T-helper 9 cell (primary cell): ENCODE results near the gene ZBTB17.
"Not testable (repeated sequence)": the region's sequence is repeated elsewhere in the genome, so short reads cannot be mapped to it uniquely, and the experiment has no call there.

Experiments
- DNase-seq: peaks from one replicate; pipeline ENCODE4 v3.0.0-alpha.2; 2020

The ZBTB17 gene

DNA sequence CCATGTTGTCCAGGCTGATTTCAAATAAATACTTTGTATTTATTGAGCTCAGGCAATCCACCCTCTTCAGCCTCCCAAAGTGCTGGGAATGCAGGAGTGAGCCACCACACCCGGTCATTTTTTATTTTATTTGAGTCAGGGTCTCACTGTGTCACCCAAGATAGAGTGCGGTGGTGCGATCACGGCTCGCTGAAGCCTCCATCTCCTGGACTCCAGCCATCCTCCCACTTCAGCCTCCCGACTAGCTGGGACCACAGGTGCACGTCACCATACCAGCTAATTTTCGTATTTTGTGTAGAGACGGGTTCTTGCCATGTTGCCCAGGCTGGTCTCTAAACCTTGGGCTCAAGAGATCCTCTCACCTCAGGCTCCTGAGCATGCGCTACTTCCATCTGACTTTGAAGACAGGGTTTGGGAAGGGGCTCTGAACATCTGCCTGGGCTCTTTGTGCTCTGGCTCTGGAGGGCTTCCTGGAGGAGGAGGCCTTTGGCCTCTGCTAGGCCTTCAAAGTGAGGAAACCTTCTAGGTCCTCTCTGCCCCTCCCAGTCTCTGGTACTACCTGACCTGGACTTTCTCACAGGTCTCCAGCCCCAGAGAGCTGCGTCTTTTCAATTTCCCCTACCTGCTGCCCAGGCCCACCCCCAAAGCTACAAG is 36.2 kb upstream of the ZBTB17 start:
- DNase-seq, result no peak

DNA sequence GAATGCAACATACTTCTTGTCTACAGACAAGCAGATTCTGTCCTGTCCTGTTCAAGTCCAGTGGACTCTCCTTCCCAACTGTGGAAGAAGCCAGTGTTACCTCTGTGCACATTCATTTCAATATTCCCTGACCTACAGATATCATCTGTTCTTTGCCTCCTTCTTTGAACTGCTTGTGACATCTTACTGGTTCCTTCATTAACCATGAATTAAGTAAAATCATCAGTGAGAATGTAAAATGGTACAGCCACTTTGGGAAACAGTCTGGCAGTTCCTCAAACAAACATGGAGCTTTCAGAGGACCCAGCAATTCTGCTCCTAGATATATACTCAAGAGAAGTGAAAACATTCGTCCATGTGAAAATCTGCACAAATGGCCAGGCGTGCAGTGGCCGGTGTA is 34.9 kb upstream of the ZBTB17 start:
- DNase-seq, result no peak

- no peak for DNase-seq
Observed at GRCh38 chr1:16009678-16010077, 33.8 kb upstream of the ZBTB17 start.

DNA sequence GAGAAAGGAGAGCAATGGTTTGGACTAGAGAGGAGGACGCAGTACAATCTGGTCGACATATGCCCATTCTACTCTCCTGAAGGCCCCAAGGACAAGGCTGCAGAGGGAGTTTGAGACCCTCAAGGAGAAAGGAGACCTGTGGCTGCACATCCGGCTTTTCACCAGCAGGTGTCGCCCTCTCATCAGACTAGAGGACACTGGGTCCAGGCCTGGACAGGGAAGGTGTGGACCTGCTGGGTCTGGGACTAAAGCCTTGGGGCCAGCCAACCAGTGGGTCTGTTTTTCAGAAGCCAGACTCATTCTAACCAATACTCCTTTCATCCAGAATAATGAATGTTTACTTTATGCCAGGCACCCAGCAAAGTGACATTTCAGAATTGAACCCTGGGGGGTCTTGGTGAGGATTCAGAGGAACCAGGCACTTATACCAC is 33.1 kb upstream of the ZBTB17 start:
- peak; percentile 69 for DNase-seq

DNA sequence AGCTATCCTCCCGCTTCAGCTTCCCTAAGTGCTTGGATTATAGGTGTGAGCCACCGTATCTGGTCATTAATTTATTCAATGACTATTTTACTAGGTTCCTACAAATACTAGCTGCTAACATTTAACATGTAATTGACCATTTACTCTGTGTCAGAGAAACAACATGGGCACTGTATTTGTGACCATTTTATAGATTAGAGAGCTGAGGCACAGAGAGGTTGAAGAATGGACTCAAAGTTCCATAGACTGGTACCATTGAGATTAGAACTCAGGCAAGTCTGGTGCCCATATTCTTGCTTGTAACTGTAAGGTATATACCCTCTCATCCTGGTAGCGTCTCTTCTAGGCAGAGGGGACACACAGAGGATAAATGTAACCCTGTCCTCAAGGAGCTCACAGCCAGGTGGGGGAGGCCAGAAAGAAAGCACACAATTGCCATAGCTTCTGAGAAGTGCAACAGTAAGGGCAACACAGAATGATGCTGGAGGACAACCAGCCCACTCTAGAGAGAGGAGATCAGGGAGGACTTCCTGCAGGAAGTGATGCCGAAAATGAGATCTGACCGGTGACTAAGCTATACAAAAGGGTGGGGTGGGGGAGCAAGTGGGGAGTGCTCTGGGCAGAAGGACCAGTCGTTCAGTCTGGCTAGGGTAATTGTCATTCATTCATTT is 31.9 kb upstream of the ZBTB17 start:
- no peak for DNase-seq

DNA sequence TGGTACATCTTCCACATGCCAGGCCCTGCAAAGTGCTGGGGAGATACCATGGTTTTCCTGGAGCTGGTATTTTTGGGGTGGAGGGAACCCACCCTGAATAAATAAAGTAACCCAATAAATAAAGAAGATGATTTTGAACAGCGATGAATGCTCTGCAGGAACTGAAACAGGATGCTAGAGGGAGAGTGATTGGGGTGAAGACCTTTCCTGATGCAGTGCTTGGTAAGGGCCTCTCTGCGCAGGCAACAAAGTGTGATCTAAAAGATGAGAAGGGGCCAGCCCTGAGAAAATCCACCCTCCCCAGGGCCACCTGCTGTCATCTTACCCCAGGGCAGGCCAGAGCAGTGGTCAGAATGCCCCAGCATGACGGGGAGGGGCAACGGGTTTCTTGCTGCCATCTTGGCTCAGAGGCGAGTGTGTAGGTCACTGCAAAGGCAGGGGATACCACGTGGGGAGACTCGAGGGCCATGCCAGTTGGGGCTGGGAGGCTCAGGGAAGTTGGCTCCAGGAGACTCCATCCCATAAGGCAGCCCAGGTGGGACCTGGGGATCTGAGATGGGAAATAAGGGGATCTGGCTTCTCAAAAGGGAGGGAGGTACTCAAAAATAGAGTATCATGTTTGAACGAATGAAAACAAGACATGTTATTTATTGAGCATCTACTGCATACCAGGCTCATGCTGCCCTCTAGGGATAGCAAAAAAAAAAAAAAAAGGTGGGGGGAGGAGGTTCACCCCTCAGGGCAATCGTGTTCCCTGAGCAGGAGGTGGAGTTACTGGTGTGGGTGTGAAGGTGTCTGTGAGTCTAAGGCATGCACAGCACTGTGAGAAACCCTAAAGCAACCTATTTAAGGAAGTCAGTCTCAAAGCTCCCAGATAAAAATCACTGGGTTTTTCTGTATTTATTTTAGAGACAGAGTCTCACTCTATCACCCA is 30.9 kb upstream of the ZBTB17 start:
- DNase-seq, result no peak

DNA sequence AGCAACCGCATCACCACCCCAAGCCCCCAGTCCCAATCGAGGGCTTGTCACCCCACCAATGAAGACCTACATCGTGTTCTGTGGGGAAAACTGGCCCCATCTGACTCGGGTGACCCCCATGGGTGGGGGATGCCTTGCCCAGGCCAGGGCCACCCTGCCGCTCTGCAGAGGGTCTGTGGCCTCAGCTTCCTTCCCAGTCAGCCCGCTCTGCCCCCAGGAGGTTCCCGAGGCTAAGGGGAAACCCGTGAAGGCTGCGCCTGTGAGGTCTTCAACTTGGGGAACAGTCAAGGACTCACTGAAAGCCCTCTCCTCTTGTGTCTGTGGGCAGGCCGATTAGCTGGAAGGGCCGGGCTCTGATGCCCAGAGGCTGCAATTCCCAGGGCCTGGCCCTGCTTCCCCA is 30.1 kb upstream of the ZBTB17 start:
- no peak for DNase-seq

GRCh38 chr1:16005597-16005996 is 29.7 kb upstream of the ZBTB17 start:
- DNase-seq, result no peak

- not testable (repeated sequence) for DNase-seq
Observed at GRCh38 chr1:16001274-16001673, 25.4 kb upstream of the ZBTB17 start.

- no peak for DNase-seq
Observed at GRCh38 chr1:15998929-15999328, 23.0 kb upstream of the ZBTB17 start.

- DNase-seq, result no peak
Observed at GRCh38 chr1:15997637-15998280, 21.9 kb upstream of the ZBTB17 start.

DNA sequence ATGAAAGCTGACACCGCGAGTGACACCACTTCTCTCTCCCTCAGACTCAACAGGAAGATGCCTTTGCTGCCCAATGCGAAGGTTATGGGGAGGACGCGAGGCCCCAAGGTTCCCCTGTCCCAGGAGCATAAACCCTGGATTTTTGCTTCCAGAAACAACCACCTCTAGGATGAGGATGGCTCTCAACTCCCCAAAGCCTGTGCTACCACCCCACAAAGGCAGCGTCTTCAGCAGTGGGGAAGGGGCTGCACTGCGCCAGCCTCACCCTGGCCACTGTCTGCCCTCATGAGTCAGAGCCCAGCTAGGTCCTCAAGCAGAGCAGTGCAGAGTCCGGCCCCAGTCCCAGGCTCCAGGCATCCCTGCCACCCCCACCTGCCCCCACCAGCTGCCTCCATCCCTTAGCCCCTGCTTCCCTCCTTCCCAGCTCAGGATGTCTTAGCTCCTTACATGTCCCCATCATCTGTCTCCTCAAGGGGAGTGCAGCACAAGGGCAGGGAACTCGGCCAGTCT is 21.2 kb upstream of the ZBTB17 start:
- DNase-seq, result no peak

GRCh38 chr1:15994590-15995351 is 18.9 kb upstream of the ZBTB17 start:
- DNase-seq, result peak; percentile 28

- DNase-seq, result no peak
Observed at GRCh38 chr1:15994081-15994480, 18.2 kb upstream of the ZBTB17 start.

GRCh38 chr1:15993666-15994065 is 17.8 kb upstream of the ZBTB17 start:
- no peak for DNase-seq

- DNase-seq, result no peak
Observed at GRCh38 chr1:15992582-15993500, 16.9 kb upstream of the ZBTB17 start.

DNA sequence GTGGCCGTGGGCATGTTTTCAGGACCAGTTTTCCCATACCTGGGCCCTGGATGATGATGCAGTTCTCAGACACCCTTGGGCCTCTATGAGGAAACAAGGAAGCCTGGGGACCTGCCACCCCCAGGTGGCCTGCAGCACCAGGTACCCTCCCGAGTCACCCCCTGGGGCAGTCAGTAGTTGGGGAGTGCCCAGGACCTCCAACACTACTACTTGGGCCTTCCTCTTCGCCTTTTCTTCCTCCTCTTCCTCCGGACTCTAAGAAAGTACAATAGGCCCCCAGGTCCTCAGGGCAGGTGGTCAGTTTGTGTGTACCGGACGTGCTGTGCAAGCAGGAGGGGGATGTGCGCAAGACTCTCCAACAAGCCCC is 16.3 kb upstream of the ZBTB17 start:
- DNase-seq, result no peak

DNA sequence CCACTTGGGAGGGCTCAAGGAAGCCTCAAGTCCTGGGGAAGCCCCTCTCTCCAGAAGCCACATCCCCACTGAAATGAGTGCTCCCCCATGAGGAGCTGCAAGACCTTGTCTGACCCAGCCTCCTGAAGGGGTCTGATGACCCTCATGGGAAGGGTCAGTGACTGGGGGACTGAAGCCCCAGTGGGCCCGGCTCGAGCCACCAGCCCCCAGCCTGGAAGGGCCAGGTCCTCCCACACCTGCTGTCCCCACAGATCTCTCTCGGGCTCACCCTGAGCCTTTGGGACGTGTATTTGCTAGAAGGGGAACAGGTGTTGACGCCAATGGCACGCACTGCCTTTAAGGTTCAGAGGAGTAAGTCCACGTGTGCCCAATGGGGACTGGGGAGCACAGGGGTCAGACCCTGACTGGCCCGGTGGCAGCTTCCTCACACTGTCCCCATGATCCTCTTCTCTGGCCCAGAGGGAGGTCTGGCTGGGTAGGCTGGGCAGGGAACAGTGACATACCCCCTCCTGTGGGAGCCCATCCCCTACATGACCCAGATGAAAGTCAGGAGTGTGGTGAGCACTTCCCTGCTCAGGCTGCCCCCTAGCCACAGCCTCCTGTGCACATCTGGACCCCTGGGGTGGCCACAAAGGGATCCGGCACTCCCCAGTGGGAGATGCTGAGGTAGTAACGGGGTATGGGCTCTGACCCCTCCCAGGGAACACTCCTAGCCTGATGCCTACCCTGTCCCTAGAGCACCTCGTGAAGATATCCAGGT is 15.7 kb upstream of the ZBTB17 start:
- DNase-seq, result no peak

DNA sequence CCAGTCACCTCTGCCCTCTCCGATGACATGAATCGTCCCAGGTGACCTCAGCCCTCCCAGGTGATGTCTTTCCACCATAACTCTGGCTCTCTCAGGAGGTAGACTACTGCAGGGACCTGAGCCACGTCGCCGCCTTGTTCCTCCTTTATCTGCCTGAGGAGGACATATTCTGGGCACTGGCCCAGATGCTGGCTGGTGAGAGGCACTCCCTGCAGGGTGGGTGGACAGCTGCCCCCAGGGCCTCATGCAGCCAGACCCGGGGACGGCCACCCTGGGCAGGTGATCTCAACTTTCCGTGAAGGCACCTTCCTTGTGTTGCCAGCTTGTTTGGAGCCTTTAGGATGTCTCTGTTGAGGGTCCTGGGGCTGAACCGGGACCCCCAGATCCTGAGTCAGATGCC is 13.9 kb upstream of the ZBTB17 start:
- no peak for DNase-seq
